Stimulated activated naive B cell treated with anti-CD40 and anti-IgM and Interleukin-4, amounts not matched to agents 10 μg/mL and 1 μg/mL and 100 μg/mL, for 72 hours (primary cell): ENCODE data around the gene EP400.

Experiments
- ATAC-seq, 2 donors: fragments of 150-1000 bp; cut with Tn5 transposase; replicated peaks; 2 replicates each; pipeline ENCODE4 v1.10.0; 2021; ENCODE audit warnings: moderate library complexity in 1 of 2
- DNase-seq: peaks from one replicate; pipeline ENCODE4 v3.0.0; 2021
- H3K27ac Mint-ChIP-seq: one replicate; pipeline ENCODE4 v1.8.0; 2022; ENCODE audit warnings: mild to moderate bottlenecking, mixed read lengths
- H3K27me3 Mint-ChIP-seq, 2 donors: one replicate each; pipeline ENCODE4 v1.8.0; 2022; ENCODE audit warnings: mixed read lengths in 2 of 2
- H3K36me3 Mint-ChIP-seq, 2 donors: one replicate each; pipeline ENCODE4 v1.8.0; 2022; ENCODE audit warnings: mixed read lengths in 2 of 2, mild to moderate bottlenecking in 1 of 2
- H3K4me1 Mint-ChIP-seq, 2 donors: one replicate each; pipeline ENCODE4 v1.8.0; 2022; ENCODE audit warnings: mixed read lengths in 2 of 2, mild to moderate bottlenecking in 1 of 2
- H3K4me3 Mint-ChIP-seq, 2 donors: one replicate each; pipeline ENCODE4 v1.8.0; 2022; ENCODE audit warnings: mild to moderate bottlenecking in 2 of 2, mixed read lengths in 2 of 2, moderate library complexity in 1 of 2
- H3K9me3 Mint-ChIP-seq, 2 donors: one replicate each; pipeline ENCODE4 v1.8.0; 2022; ENCODE audit warnings: mixed read lengths in 2 of 2, mild to moderate bottlenecking in 1 of 2

EP400 gene

GRCh38 chr12:132063491-132063890, 113.7 kb downstream of the EP400 start:
- Mint-ChIP-seq H3K9me3 (no peaks in the 10 kb centered on the region), H3K36me3 (peaks cover 72 to 86% of the 10 kb centered on the region in 2 donors), H3K27ac (no peak overlapping the region), H3K27me3 (no peaks in the 10 kb centered on the region), H3K4me3 (no peak overlapping the region), H3K4me1 (peaks cover 32 to 49% of the 10 kb centered on the region in 2 donors)
- ATAC-seq (no peak), DNase-seq (no peak)

- Mint-ChIP-seq H3K4me1 (peaks cover 42 to 59% of the 10 kb centered on the region in 2 donors), H3K36me3 (peaks cover 74 to 86% of the 10 kb centered on the region in 2 donors), H3K9me3 (no peaks in the 10 kb centered on the region), H3K4me3 (no peak overlapping the region), H3K27ac (peak overlapping the region; percentile 62), H3K27me3 (no peaks in the 10 kb centered on the region)
- ATAC-seq: peak; percentile 42 to 47
- DNase-seq: no peak
These were observed 114.9 kb downstream of the EP400 start for GRCh38 chr12:132064631-132065030.

GRCh38 chr12:132065203-132065602, 115.5 kb downstream of the EP400 start:
- H3K36me3 Mint-ChIP-seq: peaks cover 74 to 86% of the 10 kb centered on the region in 2 donors

GRCh38 chr12:132065609-132066344, 116.0 kb downstream of the EP400 start:
- Mint-ChIP-seq H3K9me3 (no peaks in the 10 kb centered on the region), H3K27ac (no peak overlapping the region), H3K27me3 (no peaks in the 10 kb centered on the region), H3K4me1 (peaks cover 49 to 70% of the 10 kb centered on the region in 2 donors), H3K36me3 (peaks cover 70 to 84% of the 10 kb centered on the region in 2 donors), H3K4me3 (peak overlapping the region; percentile 45 to 74)
- DNase-seq: no peak
- peak; percentile 28 to 42 for ATAC-seq

More at GRCh38 chr12:132065203-132065602, 115.5 kb downstream of the EP400 start:
- no peaks in the 10 kb centered on the region for H3K9me3 Mint-ChIP-seq
- no peak overlapping the region for H3K27ac Mint-ChIP-seq
- no peak overlapping the region for H3K4me3 Mint-ChIP-seq
- DNase-seq: no peak
- peak in 1 of 2 donors; percentile 13 for ATAC-seq
- H3K4me1 Mint-ChIP-seq: peaks cover 46 to 64% of the 10 kb centered on the region in 2 donors
- H3K27me3 Mint-ChIP-seq: no peaks in the 10 kb centered on the region

- peak; percentile 46 for DNase-seq
- ATAC-seq: peak; percentile 60 to 66
- Mint-ChIP-seq H3K4me1 (peaks cover 55 to 75% of the 10 kb centered on the region in 2 donors), H3K4me3 (peak overlapping the region; percentile 45 to 74), H3K27me3 (no peaks in the 10 kb centered on the region), H3K36me3 (peaks cover 65 to 79% of the 10 kb centered on the region in 2 donors), H3K27ac (peak overlapping the region; percentile 84), H3K9me3 (no peaks in the 10 kb centered on the region)
These were observed 116.6 kb downstream of the EP400 start for GRCh38 chr12:132066345-132066685.

GRCh38 chr12:132066749-132067148, 117.0 kb downstream of the EP400 start:
- H3K27me3 Mint-ChIP-seq: no peaks in the 10 kb centered on the region
- peak overlapping the region; percentile 45 to 74 for H3K4me3 Mint-ChIP-seq
- peaks cover 62 to 78% of the 10 kb centered on the region in 2 donors for H3K36me3 Mint-ChIP-seq
- peak overlapping the region; percentile 84 for H3K27ac Mint-ChIP-seq
- no peak for DNase-seq
- peaks cover 59 to 80% of the 10 kb centered on the region in 2 donors for H3K4me1 Mint-ChIP-seq
- ATAC-seq: no peak
- no peaks in the 10 kb centered on the region for H3K9me3 Mint-ChIP-seq

GRCh38 chr12:132067182-132067581, 117.4 kb downstream of the EP400 start:
- peak overlapping the region; percentile 6 to 28 for H3K4me3 Mint-ChIP-seq

GRCh38 chr12:132068250-132068649, 118.5 kb downstream of the EP400 start:
- Mint-ChIP-seq H3K4me1 (peaks cover 70 to 95% of the 10 kb centered on the region in 2 donors), H3K27ac (peak overlapping the region; percentile 20), H3K36me3 (peaks cover 58 to 78% of the 10 kb centered on the region in 2 donors), H3K9me3 (no peaks in the 10 kb centered on the region), H3K27me3 (no peaks in the 10 kb centered on the region), H3K4me3 (no peak overlapping the region)
- ATAC-seq: no peak
- DNase-seq: no peak

More at GRCh38 chr12:132067182-132067581, 117.4 kb downstream of the EP400 start:
- no peaks in the 10 kb centered on the region for H3K9me3 Mint-ChIP-seq
- peaks cover 63 to 84% of the 10 kb centered on the region in 2 donors for H3K4me1 Mint-ChIP-seq
- peaks cover 62 to 79% of the 10 kb centered on the region in 2 donors for H3K36me3 Mint-ChIP-seq
- H3K27ac Mint-ChIP-seq: no peak overlapping the region
- no peak for DNase-seq
- ATAC-seq: no peak
- no peaks in the 10 kb centered on the region for H3K27me3 Mint-ChIP-seq

- peaks cover 55 to 78% of the 10 kb centered on the region in 2 donors for H3K36me3 Mint-ChIP-seq
These were observed 119.7 kb downstream of the EP400 start for GRCh38 chr12:132069336-132069985.

GRCh38 chr12:132070298-132070697, 120.6 kb downstream of the EP400 start:
- H3K36me3 Mint-ChIP-seq: peaks cover 59 to 79% of the 10 kb centered on the region in 2 donors

More at GRCh38 chr12:132069336-132069985, 119.7 kb downstream of the EP400 start:
- no peak overlapping the region for H3K4me3 Mint-ChIP-seq
- ATAC-seq: no peak
- peaks cover 69 to 93% of the 10 kb centered on the region in 2 donors for H3K4me1 Mint-ChIP-seq
- H3K27ac Mint-ChIP-seq: no peak overlapping the region
- no peak for DNase-seq
- H3K27me3 Mint-ChIP-seq: no peaks in the 10 kb centered on the region
- H3K9me3 Mint-ChIP-seq: no peaks in the 10 kb centered on the region

GRCh38 chr12:132071040-132071810, 121.5 kb downstream of the EP400 start:
- H3K27me3 Mint-ChIP-seq: no peaks in the 10 kb centered on the region
- H3K4me1 Mint-ChIP-seq: peaks cover 62 to 81% of the 10 kb centered on the region in 2 donors
- no peak for DNase-seq
- peak overlapping the region; percentile 78 for H3K27ac Mint-ChIP-seq
- peak overlapping the region; percentile 74 to 79 for H3K4me3 Mint-ChIP-seq
- no peaks in the 10 kb centered on the region for H3K9me3 Mint-ChIP-seq
- peaks cover 63 to 81% of the 10 kb centered on the region in 2 donors for H3K36me3 Mint-ChIP-seq
- ATAC-seq: peak; percentile 86 to 90

More at GRCh38 chr12:132070298-132070697, 120.6 kb downstream of the EP400 start:
- DNase-seq (no peak), ATAC-seq (no peak)
- H3K27ac Mint-ChIP-seq: no peak overlapping the region
- peaks cover 63 to 89% of the 10 kb centered on the region in 2 donors for H3K4me1 Mint-ChIP-seq
- no peaks in the 10 kb centered on the region for H3K9me3 Mint-ChIP-seq
- peak overlapping the region in 1 of 2 donors; percentile 51 for H3K4me3 Mint-ChIP-seq
- H3K27me3 Mint-ChIP-seq: no peaks in the 10 kb centered on the region

GRCh38 chr12:132071830-132072384, 122.2 kb downstream of the EP400 start:
- no peaks in the 10 kb centered on the region for H3K9me3 Mint-ChIP-seq
- ATAC-seq (peak; percentile 60 to 67), DNase-seq (no peak)
- H3K27ac Mint-ChIP-seq: peak overlapping the region; percentile 78
- peaks cover 56 to 75% of the 10 kb centered on the region in 2 donors for H3K36me3 Mint-ChIP-seq
- peaks cover 55 to 74% of the 10 kb centered on the region in 2 donors for H3K4me1 Mint-ChIP-seq
- peak overlapping the region; percentile 74 to 79 for H3K4me3 Mint-ChIP-seq
- no peaks in the 10 kb centered on the region for H3K27me3 Mint-ChIP-seq

- Mint-ChIP-seq H3K4me3 (no peak overlapping the region), H3K4me1 (peaks cover 40 to 53% of the 10 kb centered on the region in 2 donors), H3K27ac (peak overlapping the region; percentile 68), H3K9me3 (no peaks in the 10 kb centered on the region), H3K27me3 (no peaks in the 10 kb centered on the region), H3K36me3 (peaks cover 45 to 65% of the 10 kb centered on the region in 2 donors)
- DNase-seq: no peak
- ATAC-seq: no peak
These were observed 124.5 kb downstream of the EP400 start for GRCh38 chr12:132074216-132074615.
